Panc1 (cell line): Measurements from ENCODE around the gene SLC16A12. TPM values are rescaled to one million over a fixed set of nuclear protein-coding genes. Genes with fewer than 3 reads are reported as not detected.

Experiments used
- ATAC-seq: fragments of 200-7000 bp; cut with Tn5 transposase; 2 replicates; pipeline ENCODE4 v1.9.1; 2020; ENCODE audit warnings: mild to moderate bottlenecking, moderate library complexity
- BruUV-seq: library from RNA; stranded (reverse); fragments of 400-500 nt; replicated peaks from 2 replicates; lab custom pipeline; 2021; lab: Mats Ljungman, UMichigan
- CTCF ChIA-PET: fragments of 300-600 bp; sonication (Branson Sonifier 250); formaldehyde crosslinking; loops from one replicate; lab custom pipeline; 2022; ENCODE audit warnings: antibody characterized with exemption; lab: Charles Lee
- POLR2A ChIA-PET: fragments of 300-600 bp; sonication (Branson Sonifier 250); formaldehyde crosslinking; loops from one replicate; lab custom pipeline; 2022; ENCODE audit warnings: antibody characterized with exemption; lab: Charles Lee
- DNase-seq: peaks from one replicate; pipeline ENCODE4 v3.0.0-alpha.2; 2010; ENCODE audit warnings: low read depth, low spot score
- H3K27ac ChIP-seq: 2 replicates; pipeline ENCODE4 v1.5.1; 2011; ENCODE audit warnings: mild to moderate bottlenecking, low read length, inconsistent platforms
- H3K27me3 ChIP-seq: fragments of 200-500 bp; sonication (Bioruptor generic); 2 replicates; pipeline ENCODE4 v1.6.0; 2014; ENCODE audit warnings: low read length, inconsistent platforms; ENCODE audit not compliant: control insufficient read depth, insufficient read depth
- H3K36me3 ChIP-seq: fragments of 200-500 bp; sonication (Bioruptor generic); 2 replicates; pipeline ENCODE4 v1.5.1; 2014; ENCODE audit warnings: inconsistent platforms, mild to moderate bottlenecking, low read length, moderate library complexity; ENCODE audit not compliant: control insufficient read depth, insufficient read depth
- H3K4me1 ChIP-seq: 2 replicates; pipeline ENCODE4 v1.5.1; 2011; ENCODE audit warnings: inconsistent platforms, mild to moderate bottlenecking, low read length, moderate library complexity; ENCODE audit not compliant: control insufficient read depth, insufficient read depth
- H3K4me3 ChIP-seq, 2 experiments: 2 replicates each; pipeline ENCODE4 v1.5.1; 2011 to 2012; ENCODE audit warnings: low read depth in 2 of 2, low read length in 2 of 2, mild to moderate bottlenecking in 2 of 2, inconsistent platforms in 1 of 2, moderate library complexity in 1 of 2
- H3K9me3 ChIP-seq: fragments of 200-500 bp; sonication (Bioruptor generic); 2 replicates; pipeline ENCODE4 v1.5.1; 2014; ENCODE audit warnings: low read depth, mild to moderate bottlenecking, inconsistent platforms, low read length, moderate library complexity; ENCODE audit not compliant: control insufficient read depth, insufficient read depth
- POLR2AphosphoS5 ChIP-seq: IDR thresholded peaks from 2 replicates; pipeline ENCODE4 v1.6.1; 2012; ENCODE audit warnings: mild to moderate bottlenecking, low read depth, low read length, moderate library complexity
- SIN3A ChIP-seq: IDR thresholded peaks from 2 replicates; pipeline ENCODE4 v1.6.1; 2012; ENCODE audit warnings: low read depth, mild to moderate bottlenecking, low read length, moderate library complexity, borderline replicate concordance; ENCODE audit not compliant: insufficient read depth
- TCF7L2 ChIP-seq: IDR thresholded peaks from 2 replicates; pipeline ENCODE4 v1.6.1; 2011; ENCODE audit warnings: mild to moderate bottlenecking, low read depth, low read length, inconsistent platforms
- in situ Hi-C: cut with HindIII; loops from 2 replicates; pipeline ENCODE4 v1.10.0; 2016; ENCODE audit warnings: low sequenced_read_pairs, low pct_unique_long_range_greater_than_20kb
- intact Hi-C: fragments of 100-400 bp; cut with micrococcal nuclease; formaldehyde crosslinking; loops from one replicate; pipeline ENCODE4 v1.10.0; 2022; ENCODE audit not compliant: unreplicated experiment
- total RNA-seq: library from RNA; stranded (reverse); gene quantifications from one replicate; pipeline ENCODE4 v1.2.1, GENCODE V29; 2021; ENCODE audit not compliant: unreplicated experiment
- TF ChIP-seq, protein P1 (sequence below), 2 experiments: IDR thresholded peaks; 2 replicates each; pipeline ENCODE4 v1.6.1; 2011 to 2012; ENCODE audit warnings: low read depth in 2 of 2, control low read depth in 1 of 2, low read length in 1 of 2, mild to moderate bottlenecking in 1 of 2, moderate library complexity in 1 of 2; ENCODE audit not compliant: insufficient read depth in 1 of 2
- TF ChIP-seq, protein P2 (sequence below): fragments of 450-650 bp; IDR thresholded peaks from 2 replicates; pipeline ENCODE4 v1.5.1; 2017; ENCODE audit warnings: mild to moderate bottlenecking

SLC16A12 gene
- total RNA-seq, 1 experiment from 2014 or later, result not detected

DNA sequence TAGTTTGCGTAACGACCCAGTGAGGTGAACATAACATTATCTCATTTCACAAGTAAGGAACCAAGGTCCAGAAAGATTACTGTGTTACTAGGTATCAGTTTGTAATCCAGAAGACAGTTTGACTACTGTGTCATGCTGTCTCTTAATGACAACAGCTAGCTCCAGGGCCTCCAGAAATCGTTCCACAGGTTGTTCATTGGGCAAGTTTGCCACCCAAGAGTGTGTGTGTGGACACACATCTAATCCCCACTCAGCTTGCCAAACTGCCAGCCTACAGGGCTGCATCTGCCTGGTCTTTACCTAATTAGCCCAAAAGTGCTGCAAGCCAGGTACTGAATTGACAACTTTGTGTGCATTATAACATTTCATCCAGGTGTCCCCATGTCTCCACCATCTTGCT lies 27.9 kb upstream of the SLC16A12 start:
- TF ChIP-seq TCF7L2, result no peak
- TF ChIP-seq, protein P1, sequence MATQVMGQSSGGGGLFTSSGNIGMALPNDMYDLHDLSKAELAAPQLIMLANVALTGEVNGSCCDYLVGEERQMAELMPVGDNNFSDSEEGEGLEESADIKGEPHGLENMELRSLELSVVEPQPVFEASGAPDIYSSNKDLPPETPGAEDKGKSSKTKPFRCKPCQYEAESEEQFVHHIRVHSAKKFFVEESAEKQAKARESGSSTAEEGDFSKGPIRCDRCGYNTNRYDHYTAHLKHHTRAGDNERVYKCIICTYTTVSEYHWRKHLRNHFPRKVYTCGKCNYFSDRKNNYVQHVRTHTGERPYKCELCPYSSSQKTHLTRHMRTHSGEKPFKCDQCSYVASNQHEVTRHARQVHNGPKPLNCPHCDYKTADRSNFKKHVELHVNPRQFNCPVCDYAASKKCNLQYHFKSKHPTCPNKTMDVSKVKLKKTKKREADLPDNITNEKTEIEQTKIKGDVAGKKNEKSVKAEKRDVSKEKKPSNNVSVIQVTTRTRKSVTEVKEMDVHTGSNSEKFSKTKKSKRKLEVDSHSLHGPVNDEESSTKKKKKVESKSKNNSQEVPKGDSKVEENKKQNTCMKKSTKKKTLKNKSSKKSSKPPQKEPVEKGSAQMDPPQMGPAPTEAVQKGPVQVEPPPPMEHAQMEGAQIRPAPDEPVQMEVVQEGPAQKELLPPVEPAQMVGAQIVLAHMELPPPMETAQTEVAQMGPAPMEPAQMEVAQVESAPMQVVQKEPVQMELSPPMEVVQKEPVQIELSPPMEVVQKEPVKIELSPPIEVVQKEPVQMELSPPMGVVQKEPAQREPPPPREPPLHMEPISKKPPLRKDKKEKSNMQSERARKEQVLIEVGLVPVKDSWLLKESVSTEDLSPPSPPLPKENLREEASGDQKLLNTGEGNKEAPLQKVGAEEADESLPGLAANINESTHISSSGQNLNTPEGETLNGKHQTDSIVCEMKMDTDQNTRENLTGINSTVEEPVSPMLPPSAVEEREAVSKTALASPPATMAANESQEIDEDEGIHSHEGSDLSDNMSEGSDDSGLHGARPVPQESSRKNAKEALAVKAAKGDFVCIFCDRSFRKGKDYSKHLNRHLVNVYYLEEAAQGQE (IDR thresholded peaks at IDR 0.05; ENCODE audit: insufficient read depth in 1 of 2, low read depth in 2 of 2, low read length in 1 of 2), result no peak
- no peak for TF ChIP-seq POLR2AphosphoS5
- no peak for TF ChIP-seq SIN3A
- TF ChIP-seq, protein P2, sequence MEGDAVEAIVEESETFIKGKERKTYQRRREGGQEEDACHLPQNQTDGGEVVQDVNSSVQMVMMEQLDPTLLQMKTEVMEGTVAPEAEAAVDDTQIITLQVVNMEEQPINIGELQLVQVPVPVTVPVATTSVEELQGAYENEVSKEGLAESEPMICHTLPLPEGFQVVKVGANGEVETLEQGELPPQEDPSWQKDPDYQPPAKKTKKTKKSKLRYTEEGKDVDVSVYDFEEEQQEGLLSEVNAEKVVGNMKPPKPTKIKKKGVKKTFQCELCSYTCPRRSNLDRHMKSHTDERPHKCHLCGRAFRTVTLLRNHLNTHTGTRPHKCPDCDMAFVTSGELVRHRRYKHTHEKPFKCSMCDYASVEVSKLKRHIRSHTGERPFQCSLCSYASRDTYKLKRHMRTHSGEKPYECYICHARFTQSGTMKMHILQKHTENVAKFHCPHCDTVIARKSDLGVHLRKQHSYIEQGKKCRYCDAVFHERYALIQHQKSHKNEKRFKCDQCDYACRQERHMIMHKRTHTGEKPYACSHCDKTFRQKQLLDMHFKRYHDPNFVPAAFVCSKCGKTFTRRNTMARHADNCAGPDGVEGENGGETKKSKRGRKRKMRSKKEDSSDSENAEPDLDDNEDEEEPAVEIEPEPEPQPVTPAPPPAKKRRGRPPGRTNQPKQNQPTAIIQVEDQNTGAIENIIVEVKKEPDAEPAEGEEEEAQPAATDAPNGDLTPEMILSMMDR, result no peak
- Histone ChIP-seq H3K9me3 (no peaks in the 10 kb centered on the region), H3K4me3 (no peak overlapping the region), H3K27ac (no peak overlapping the region), H3K36me3 (no peaks in the 10 kb centered on the region), H3K27me3 (no peaks in the 10 kb centered on the region; the same call in 1 of the 2 replicates), H3K4me1 (no peaks in the 10 kb centered on the region)
- ChIA-PET POLR2A (no interaction called here), CTCF (interaction anchor here (0.6 kb wide), 1 partner anchor 34 kb away, joined by 3 read pairs; no protein-coding TSS in a partner anchor)
- DNase-seq, result no peak
- in situ Hi-C loops, result no loop called here
- intact Hi-C loops, result loop anchor here (5.0 kb wide), 1 partner anchor 346 kb away; no protein-coding TSS in a partner anchor
- BruUV-seq, result no TSS peak
- no peak for ATAC-seq

DNA sequence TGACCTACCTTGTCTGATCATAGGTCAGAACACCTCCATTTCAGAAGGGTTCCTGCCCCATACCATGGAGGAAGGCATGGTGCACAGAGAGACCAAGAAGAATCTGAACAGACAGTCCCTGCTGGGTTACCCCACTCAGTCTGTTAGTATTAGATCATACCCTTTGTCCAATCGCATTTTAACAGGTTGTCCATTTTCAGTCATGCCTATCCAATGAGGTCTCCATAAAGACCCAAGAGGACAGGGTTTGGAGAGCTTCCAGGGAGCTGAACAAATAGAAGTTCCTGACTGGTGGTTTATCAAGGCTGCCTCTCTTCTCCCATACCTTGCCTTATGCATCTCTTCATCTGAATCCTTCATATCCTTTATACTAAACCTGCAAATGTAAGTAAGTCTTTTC lies 21.2 kb upstream of the SLC16A12 start:
- TF ChIP-seq, protein P1 (IDR thresholded peaks at IDR 0.05; ENCODE audit: insufficient read depth in 1 of 2, low read depth in 2 of 2, low read length in 1 of 2), result no peak
- TF ChIP-seq, protein P2, result no peak
- TF ChIP-seq TCF7L2, result no peak
- TF ChIP-seq SIN3A, result no peak
- TF ChIP-seq POLR2AphosphoS5, result no peak
- intact Hi-C loops (no loop called here), in situ Hi-C loops (no loop called here)
- CTCF ChIA-PET, result no interaction called here
- Histone ChIP-seq H3K4me1 (no peaks in the 10 kb centered on the region), H3K4me3 (no peak overlapping the region), H3K27ac (no peak overlapping the region), H3K27me3 (no peaks in the 10 kb centered on the region), H3K9me3 (no peaks in the 10 kb centered on the region), H3K36me3 (no peaks in the 10 kb centered on the region)
- no TSS peak for BruUV-seq
- DNase-seq (no peak), ATAC-seq (no peak)
- POLR2A ChIA-PET, result no interaction called here
